HTR-8/SVneo (cell line): ENCODE data around the gene FRMD4B.

ENCODE experiments used
- DNase-seq: peaks from one replicate; pipeline ENCODE4 v3.0.0; 2011; ENCODE audit warnings: low spot score, mixed read lengths; ENCODE audit not compliant: insufficient read length
- FAIRE-seq: peaks from 2 replicates; lab custom pipeline; 2011; peaks lifted over from hg19 to GRCh38; lab: Jason Lieb, UNC

The FRMD4B gene

GRCh38 chr3:69407908-69408307 is 22.0 kb upstream of the FRMD4B start:
- DNase-seq (no peak), FAIRE-seq (no peak)

DNA sequence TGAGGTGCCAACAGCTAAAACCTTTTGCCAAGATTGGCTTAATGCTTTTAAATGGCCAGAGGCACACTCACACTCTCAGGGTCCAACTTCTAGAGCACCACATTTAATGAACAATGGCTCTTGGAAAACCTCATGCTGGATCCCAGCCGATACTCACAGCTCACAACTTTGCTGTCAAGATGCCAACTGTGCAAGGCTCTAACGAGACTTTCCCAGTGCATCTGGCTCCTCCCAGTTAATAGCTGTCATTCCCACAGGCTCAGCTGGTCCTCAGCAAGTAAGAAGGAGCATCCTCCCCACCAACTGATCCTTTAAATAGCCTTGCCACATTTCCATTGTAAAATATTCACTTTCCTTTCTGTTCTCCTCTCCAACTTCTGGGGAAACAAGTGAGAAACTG is 20.3 kb upstream of the FRMD4B start:
- FAIRE-seq (no peak), DNase-seq (no peak)

DNA sequence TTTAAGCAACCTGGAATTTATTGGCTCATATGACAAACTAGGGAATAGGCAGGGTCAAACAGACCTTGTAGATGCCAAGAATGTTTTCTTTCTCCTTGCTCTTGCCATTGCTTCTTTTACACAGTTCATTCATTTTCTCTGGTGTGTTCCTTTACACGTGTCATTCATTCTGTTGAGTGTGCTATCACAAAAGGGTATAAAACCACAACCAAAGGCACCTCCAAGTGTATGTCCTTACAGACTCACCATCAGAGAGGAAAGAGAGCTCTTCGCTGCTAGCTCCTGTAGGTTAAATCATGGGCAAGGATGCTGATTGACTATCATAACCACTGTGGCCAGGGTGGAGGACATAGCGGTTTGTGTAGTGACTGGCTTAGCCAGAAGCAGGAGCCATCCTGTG is 19.2 kb upstream of the FRMD4B start:
- DNase-seq = no peak
- FAIRE-seq = no peak

DNA sequence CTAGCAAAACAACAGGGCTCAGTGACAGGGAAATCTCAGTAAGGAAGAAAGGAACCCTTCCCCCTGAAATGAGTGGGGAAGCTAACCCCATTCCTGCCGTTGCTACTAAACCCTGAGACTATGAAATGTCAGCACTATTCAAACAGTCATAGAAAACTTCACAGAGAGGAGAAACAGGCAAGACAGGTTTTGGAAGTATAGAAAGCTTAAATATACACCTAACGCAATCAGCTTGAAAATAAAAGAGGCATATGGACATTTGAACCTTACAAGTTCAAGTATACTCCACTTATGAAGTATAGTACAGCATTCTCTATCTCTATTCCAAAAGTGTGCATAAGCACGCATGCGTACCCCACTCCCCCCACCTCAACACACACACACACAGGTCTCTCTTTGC is 17.6 kb upstream of the FRMD4B start:
- FAIRE-seq (no peak), DNase-seq (no peak)

DNA sequence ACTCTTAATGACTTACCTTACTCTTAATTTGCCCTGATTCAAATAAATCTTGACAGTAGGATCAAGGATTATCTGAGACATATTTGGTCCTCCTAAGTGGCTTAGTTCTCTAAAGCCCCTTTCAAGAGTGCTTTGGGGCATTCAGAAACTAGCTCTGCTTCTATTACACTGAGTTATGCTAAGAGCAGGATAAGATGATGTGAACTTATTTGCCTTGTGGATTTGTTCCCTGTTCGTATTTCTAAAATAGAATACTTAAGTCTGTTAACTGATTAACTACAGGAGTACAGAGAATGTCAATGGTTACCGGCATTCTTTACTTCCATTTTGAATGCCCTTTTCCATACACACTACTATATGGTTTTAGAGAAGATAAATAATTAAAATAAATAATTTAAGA is 14.8 kb upstream of the FRMD4B start:
- no peak for DNase-seq
- FAIRE-seq = no peak

- FAIRE-seq (no peak), DNase-seq (no peak)
These were observed 7.0 kb upstream of the FRMD4B start for GRCh38 chr3:69392850-69393249.

GRCh38 chr3:69392415-69392814 is 6.5 kb upstream of the FRMD4B start:
- no peak for DNase-seq
- no peak for FAIRE-seq

GRCh38 chr3:69391554-69391953 is 5.7 kb upstream of the FRMD4B start:
- DNase-seq = no peak
- FAIRE-seq = no peak

GRCh38 chr3:69390771-69391170 is 4.9 kb upstream of the FRMD4B start:
- DNase-seq (no peak), FAIRE-seq (no peak)

GRCh38 chr3:69389520-69390248 is 3.8 kb upstream of the FRMD4B start:
- DNase-seq = no peak
- FAIRE-seq = no peak

GRCh38 chr3:69388241-69388640 is 2.4 kb upstream of the FRMD4B start:
- FAIRE-seq = no peak
- no peak for DNase-seq

- no peak for FAIRE-seq
- DNase-seq = no peak
These were observed 883 bp upstream of the FRMD4B start for GRCh38 chr3:69386556-69387385.

- DNase-seq = no peak
- FAIRE-seq = no peak
These were observed 665 bp downstream of the FRMD4B start for GRCh38 chr3:69385123-69385722.

DNA sequence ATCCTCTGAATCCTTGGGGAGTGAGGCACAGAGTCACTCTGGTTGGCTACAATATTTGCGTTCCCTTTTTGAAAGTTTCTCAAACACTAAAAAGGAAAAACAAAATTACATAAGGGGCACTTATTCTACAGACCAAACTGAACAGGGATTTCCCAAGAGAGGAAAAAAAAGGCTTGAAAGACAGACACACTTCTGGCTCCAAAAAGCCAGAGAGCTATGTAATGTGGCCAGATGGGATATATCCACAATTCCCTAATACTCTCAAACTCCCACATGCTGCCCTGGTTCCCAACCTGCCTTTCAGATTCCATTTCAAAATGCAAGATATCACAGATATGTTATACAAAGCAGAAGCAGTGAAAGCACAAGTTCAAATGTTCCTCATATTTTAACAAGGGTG is 1.6 kb downstream of the FRMD4B start:
- no peak for FAIRE-seq
- DNase-seq = no peak

- DNase-seq = no peak
- no peak for FAIRE-seq
These were observed 6.2 kb downstream of the FRMD4B start for GRCh38 chr3:69379661-69380060.

DNA sequence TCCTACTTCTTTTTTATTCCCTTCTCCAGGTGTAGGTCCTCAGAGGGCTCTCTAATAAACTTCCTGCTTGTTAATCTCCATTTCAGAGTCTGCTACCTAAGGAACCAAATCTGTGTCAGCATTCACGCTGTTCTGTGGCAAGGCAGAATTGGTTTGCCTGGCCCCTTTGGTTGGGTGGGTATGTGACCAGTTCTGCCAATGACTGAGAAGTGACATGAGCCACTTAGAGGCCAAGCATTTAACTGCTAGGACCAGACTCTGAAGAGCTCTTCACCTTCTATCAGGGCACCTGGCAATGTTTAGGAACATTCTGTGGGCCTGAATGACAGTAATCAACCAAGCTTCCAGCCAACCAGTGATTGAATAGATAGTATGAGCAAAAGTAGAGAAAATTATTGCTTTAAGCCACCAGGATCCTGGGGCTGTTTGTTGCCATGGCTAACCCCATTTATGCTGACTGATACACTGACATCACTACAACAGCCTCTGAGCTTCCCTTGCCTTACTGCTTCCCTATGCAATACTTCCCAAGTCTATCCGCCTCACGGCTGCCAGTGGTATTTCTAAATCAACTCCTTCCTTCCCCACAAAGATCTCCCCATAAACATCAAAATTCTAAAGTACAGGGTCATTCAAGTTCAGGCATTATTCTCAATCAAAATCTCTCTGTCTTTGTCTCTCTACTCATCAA is 7.6 kb downstream of the FRMD4B start:
- DNase-seq = no peak
- no peak for FAIRE-seq

- FAIRE-seq (no peak), DNase-seq (no peak)
These were observed 8.6 kb downstream of the FRMD4B start for GRCh38 chr3:69377262-69377661.

GRCh38 chr3:69376731-69377130 is 9.2 kb downstream of the FRMD4B start:
- DNase-seq = no peak
- FAIRE-seq = no peak

DNA sequence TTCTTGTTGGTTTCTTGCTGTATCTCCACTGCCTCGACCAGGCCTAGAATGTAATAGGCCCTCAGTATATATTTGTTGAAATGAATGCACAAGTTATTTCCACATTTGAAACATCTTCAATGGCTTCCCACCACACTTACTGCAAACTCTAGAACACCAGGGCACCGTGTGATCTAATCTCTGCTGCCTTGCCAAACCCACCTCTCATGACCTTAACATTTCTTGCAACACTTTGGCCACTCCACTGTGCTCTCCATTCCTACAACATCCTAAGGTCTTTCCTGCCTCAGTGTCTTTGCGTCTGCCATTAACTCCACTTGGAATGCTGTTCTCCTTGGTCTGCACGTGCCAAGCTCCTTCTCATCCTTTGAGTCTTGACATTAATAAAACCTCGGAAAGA is 14.1 kb downstream of the FRMD4B start:
- no peak for FAIRE-seq

DNA sequence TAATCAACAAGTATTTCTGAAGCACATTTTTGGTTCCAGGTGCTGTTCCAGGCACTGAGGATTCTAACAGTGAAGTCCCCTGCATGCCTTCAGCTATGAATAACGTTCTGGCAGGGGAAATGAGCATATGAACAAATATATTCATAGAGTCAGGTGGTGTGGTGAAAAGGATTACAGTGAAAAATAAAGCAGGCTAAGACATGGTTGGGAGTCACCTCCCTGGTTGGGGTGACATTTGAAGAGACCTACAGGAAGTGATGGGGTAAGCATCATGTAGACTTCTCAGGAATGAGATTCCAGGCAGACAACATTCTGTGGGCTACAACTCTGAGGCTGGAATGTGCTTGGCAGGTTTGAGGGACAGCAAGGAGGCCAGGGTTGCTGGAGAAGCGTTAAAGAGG is 15.0 kb downstream of the FRMD4B start:
- DNase-seq (no peak), FAIRE-seq (no peak)

More for the DNA sequence above, 14.1 kb downstream of the FRMD4B start:
- no peak for DNase-seq
